OCI-LY7 (cell line): Measurements from ENCODE around the gene RINL. TPM values are rescaled to one million over a fixed set of nuclear protein-coding genes. Genes with fewer than 3 reads are reported as not detected.

Experiments
- BruUV-seq: library from RNA; stranded (reverse); fragments of 400-500 nt; replicated peaks from 2 replicates; lab custom pipeline; 2021; lab: Mats Ljungman, UMichigan
- CTCF ChIA-PET: fragments of 300-600 bp; sonication (Branson Sonifier 250); formaldehyde crosslinking; loops from one replicate; lab custom pipeline; 2022; ENCODE audit warnings: antibody characterized with exemption; ENCODE audit not compliant: unreplicated experiment; lab: Charles Lee
- POLR2A ChIA-PET: fragments of 300-600 bp; sonication (Branson Sonifier 250); formaldehyde crosslinking; loops from one replicate; lab custom pipeline; 2022; ENCODE audit warnings: antibody characterized with exemption; lab: Charles Lee
- DNase-seq: peaks from one replicate; pipeline ENCODE4 v3.0.0-alpha.2; 2015; ENCODE audit warnings: low spot score
- H2AFZ ChIP-seq: fragments of 200-600 bp; sonication (generic), shearing (Covaris generic); 2 replicates; pipeline ENCODE4 v1.6.1; 2014; ENCODE audit warnings: mild to moderate bottlenecking, antibody characterized with exemption, low read length, moderate library complexity
- H3K27ac ChIP-seq: fragments of 200-600 bp; sonication (generic); 2 replicates; pipeline ENCODE4 v1.5.1; 2014; ENCODE audit warnings: mixed run types, low read depth, mild to moderate bottlenecking, moderate library complexity, low read length, inconsistent platforms; ENCODE audit not compliant: poor library complexity, severe bottlenecking
- H3K36me3 ChIP-seq: fragments of 200-600 bp; sonication (generic); 2 replicates; pipeline ENCODE4 v1.6.1; 2014; ENCODE audit warnings: mild to moderate bottlenecking, antibody characterized with exemption, low read length, moderate library complexity, mixed read lengths; ENCODE audit not compliant: insufficient read depth
- H3K4me1 ChIP-seq: fragments of 200-600 bp; sonication (generic); 2 replicates; pipeline ENCODE4 v1.5.1; 2014; ENCODE audit warnings: mild to moderate bottlenecking, low read length; ENCODE audit not compliant: insufficient read depth, poor library complexity, severe bottlenecking
- H3K4me2 ChIP-seq: fragments of 200-600 bp; sonication (generic); 2 replicates; pipeline ENCODE4 v1.6.1; 2014; ENCODE audit warnings: mild to moderate bottlenecking, low read length
- H3K4me3 ChIP-seq: fragments of 200-600 bp; sonication (generic); 2 replicates; pipeline ENCODE4 v1.5.1; 2014; ENCODE audit warnings: mild to moderate bottlenecking, low read depth, low read length; ENCODE audit not compliant: poor library complexity, severe bottlenecking
- H3K79me2 ChIP-seq: fragments of 200-600 bp; sonication (generic); 2 replicates; pipeline ENCODE4 v1.6.1; 2016; ENCODE audit warnings: low read depth, mild to moderate bottlenecking, low read length, moderate library complexity, mixed read lengths; ENCODE audit not compliant: insufficient read depth
- H3K9me2 ChIP-seq: fragments of 200-600 bp; sonication (generic); 2 replicates; pipeline ENCODE4 v1.6.1; 2016; ENCODE audit warnings: mild to moderate bottlenecking, low read length, mixed read lengths; ENCODE audit not compliant: insufficient read depth
- H3K9me3 ChIP-seq: fragments of 200-600 bp; sonication (generic); 2 replicates; pipeline ENCODE4 v1.6.1; 2014; ENCODE audit warnings: mild to moderate bottlenecking, mixed run types, low read length, mixed read lengths
- H4K20me1 ChIP-seq: fragments of 200-600 bp; sonication (generic); 2 replicates; pipeline ENCODE4 v1.6.1; 2014; ENCODE audit warnings: mild to moderate bottlenecking, antibody characterized with exemption, low read length, moderate library complexity, mixed read lengths; ENCODE audit not compliant: insufficient read depth
- EZH2phosphoT487 ChIP-seq: fragments of 200-600 bp; sonication (generic); IDR thresholded peaks from 2 replicates; pipeline ENCODE4 v1.6.1; 2018; ENCODE audit warnings: low read depth, borderline replicate concordance, mild to moderate bottlenecking, mixed run types, antibody characterized with exemption, low read length, moderate library complexity, mixed read lengths
- intact Hi-C: fragments of 100-400 bp; cut with micrococcal nuclease; formaldehyde crosslinking; loops from one replicate; pipeline ENCODE4 v1.10.0; 2022; ENCODE audit not compliant: unreplicated experiment
- total RNA-seq, 2 experiments: library from RNA; depleted of rRNA in 1 of 2; stranded (reverse); fragments of >200 nt in 1 of 2; shearing (Covaris generic) in 1 of 2; gene quantifications; 2 replicates each; pipeline ENCODE4 v1.2.3, GENCODE V29; 2014 to 2022
- TF ChIP-seq, protein P1 (sequence below): fragments of 200-600 bp; sonication (generic); conservative IDR thresholded peaks from 2 replicates; pipeline ENCODE4 v1.5.1; 2014; ENCODE audit warnings: mild to moderate bottlenecking, antibody characterized with exemption, low read length, moderate library complexity, mixed read lengths

The RINL gene
- total RNA-seq, 2 experiments from 2014 or later, result 26.3 to 42.1 TPM

GRCh38 chr19:38870612-38871011, 7.5 kb downstream of the RINL start:
- TF ChIP-seq, protein P1, sequence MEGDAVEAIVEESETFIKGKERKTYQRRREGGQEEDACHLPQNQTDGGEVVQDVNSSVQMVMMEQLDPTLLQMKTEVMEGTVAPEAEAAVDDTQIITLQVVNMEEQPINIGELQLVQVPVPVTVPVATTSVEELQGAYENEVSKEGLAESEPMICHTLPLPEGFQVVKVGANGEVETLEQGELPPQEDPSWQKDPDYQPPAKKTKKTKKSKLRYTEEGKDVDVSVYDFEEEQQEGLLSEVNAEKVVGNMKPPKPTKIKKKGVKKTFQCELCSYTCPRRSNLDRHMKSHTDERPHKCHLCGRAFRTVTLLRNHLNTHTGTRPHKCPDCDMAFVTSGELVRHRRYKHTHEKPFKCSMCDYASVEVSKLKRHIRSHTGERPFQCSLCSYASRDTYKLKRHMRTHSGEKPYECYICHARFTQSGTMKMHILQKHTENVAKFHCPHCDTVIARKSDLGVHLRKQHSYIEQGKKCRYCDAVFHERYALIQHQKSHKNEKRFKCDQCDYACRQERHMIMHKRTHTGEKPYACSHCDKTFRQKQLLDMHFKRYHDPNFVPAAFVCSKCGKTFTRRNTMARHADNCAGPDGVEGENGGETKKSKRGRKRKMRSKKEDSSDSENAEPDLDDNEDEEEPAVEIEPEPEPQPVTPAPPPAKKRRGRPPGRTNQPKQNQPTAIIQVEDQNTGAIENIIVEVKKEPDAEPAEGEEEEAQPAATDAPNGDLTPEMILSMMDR, result no peak
- TF ChIP-seq EZH2phosphoT487, result no peak
- Histone ChIP-seq H3K4me1 (peaks cover 48% of the 10 kb centered on the region), H3K36me3 (peaks cover 4% of the 10 kb centered on the region; the same call in 1 of the 2 replicates), H3K79me2 (peaks cover 12% of the 10 kb centered on the region; the same call in 1 of the 2 replicates), H3K27ac (no peak overlapping the region), H4K20me1 (no peaks in the 10 kb centered on the region), H3K4me2 (peak overlapping the region; percentile 99), H3K9me2 (no peaks in the 10 kb centered on the region), H3K9me3 (no peaks in the 10 kb centered on the region), H3K4me3 (peak overlapping the region; percentile 73), H2AFZ (no peak overlapping the region)
- BruUV-seq, result no TSS peak
- CTCF ChIA-PET, result no interaction called here
- intact Hi-C loops, result no loop called here
- POLR2A ChIA-PET, result interaction anchor here (1.2 kb wide), 1 partner anchor 13 kb away, joined by 4 read pairs; no protein-coding TSS in a partner anchor
- DNase-seq, result no peak

- H3K9me2 ChIP-seq, result no peaks in the 10 kb centered on the region
- TF ChIP-seq EZH2phosphoT487, result no peak
- TF ChIP-seq, protein P1, result peak; percentile 85
- no TSS peak for BruUV-seq
- no peaks in the 10 kb centered on the region for H3K9me3 ChIP-seq
- H3K4me2 ChIP-seq, result peak overlapping the region; percentile 99
- ChIA-PET POLR2A (interaction anchor here (1.2 to 1.6 kb wide), 2 partner anchors 17 to 135 kb away, joined by 3 to 6 read pairs; no protein-coding TSS in a partner anchor), CTCF (interaction anchor here (1.0 to 1.3 kb wide), 2 partner anchors 9 to 13 kb away, joined by 4 to 5 read pairs; partner anchors contain the start of gene RINL)
- peaks cover 53% of the 10 kb centered on the region for H3K4me1 ChIP-seq
- intact Hi-C loops, result loop anchor here (1.0 kb wide), 1 partner anchor 18 kb away; no protein-coding TSS in a partner anchor
- H3K36me3 ChIP-seq, result peaks cover 4% of the 10 kb centered on the region; the same call in 1 of the 2 replicates
- H2AFZ ChIP-seq, result peak overlapping the region; percentile 88
- peak overlapping the region; percentile 73 for H3K4me3 ChIP-seq
- H3K27ac ChIP-seq, result peak overlapping the region; percentile 64
- H4K20me1 ChIP-seq, result no peaks in the 10 kb centered on the region
- H3K79me2 ChIP-seq, result peaks cover 12% of the 10 kb centered on the region; the same call in 1 of the 2 replicates
- peak; percentile 96 for DNase-seq
These were observed 8.1 kb downstream of the RINL start for GRCh38 chr19:38869836-38870607.
